Endometrial microvascular endothelial cells (primary cell): ENCODE data around the gene TSPAN32. TPM values are rescaled to one million over a fixed set of nuclear protein-coding genes. Genes with fewer than 3 reads are reported as not detected.

Source experiments
- in situ Hi-C: cut with HindIII; loops from 2 replicates; pipeline ENCODE4 v1.10.0; 2017; ENCODE audit warnings: low sequenced_read_pairs, low pct_unique_long_range_greater_than_20kb; ENCODE audit errors: inconsistent ontology term
- total RNA-seq: library from RNA; depleted of rRNA; stranded (reverse); fragments of >200 nt; gene quantifications from one replicate; pipeline ENCODE4 v1.2.3, GENCODE V29; 2015; ENCODE audit errors: inconsistent ontology term

The TSPAN32 gene
- total RNA-seq, 1 donor from 2014 or later = not detected

DNA sequence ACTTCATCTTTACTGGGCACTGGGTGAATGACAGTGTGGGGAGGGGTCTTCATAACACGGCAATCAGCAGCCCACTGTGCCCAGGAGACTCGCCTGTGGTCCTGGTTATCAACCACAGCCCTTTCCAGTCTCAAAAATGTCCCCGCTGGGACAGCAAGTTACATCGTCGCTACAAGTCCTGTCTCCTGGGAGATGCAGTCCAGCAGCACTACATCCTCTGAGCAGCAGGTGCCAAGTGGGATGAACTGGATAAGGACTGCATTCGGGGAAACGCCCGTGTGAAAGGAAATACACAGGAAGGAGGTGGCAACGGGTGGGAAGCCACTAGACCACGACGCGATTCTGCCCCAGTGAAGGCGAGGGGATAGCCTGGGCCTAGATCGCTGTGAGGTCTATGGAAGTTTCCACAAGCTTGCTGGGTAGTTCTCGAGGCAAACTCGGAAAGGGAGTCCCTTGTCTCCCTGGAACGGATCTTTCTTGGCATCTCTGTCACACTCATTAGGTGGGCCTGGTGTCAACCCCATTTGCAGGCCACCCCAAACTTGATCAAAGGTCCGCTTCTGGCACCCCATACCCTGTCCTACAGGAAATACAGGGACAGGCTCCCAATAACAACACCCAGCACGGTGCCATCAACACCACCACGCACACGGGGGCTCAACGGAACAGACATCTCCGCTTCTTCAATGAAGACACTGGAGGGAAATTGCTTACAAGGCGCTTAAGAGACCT is 35.8 kb upstream of the TSPAN32 start:
- in situ Hi-C loops = no loop called here

GRCh38 chr11:2266586-2267305 is 35.1 kb upstream of the TSPAN32 start:
- in situ Hi-C loops = no loop called here

DNA sequence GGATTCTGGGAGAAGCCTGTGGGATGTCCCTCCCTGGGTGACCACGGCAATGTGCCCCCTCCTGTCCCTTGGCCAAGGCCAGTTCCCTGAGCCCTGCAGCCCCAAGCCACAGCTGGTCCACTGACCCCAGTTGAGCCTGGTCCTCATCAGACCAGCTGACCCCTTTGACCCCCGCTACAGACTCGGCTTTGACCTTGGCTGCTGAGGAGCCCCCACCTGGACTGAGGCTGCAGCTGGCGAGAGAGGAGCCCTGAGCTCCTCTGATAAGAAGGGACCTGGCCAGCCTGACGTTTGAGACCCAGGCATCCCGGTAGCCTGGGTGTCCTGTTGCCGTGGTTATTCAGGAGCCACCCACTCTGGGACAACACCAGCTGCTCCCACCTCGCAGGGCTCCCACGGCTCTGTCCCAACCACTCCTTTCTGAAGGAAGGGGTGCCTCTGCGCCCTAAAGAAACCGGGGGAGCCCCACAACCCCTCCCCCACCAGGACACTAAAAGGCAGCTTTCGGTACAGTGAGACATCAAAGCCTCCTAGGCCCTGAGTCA is 34.4 kb upstream of the TSPAN32 start:
- in situ Hi-C loops = no loop called here

GRCh38 chr11:2267851-2268728 is 33.7 kb upstream of the TSPAN32 start:
- in situ Hi-C loops = no loop called here

GRCh38 chr11:2268729-2269600 is 32.8 kb upstream of the TSPAN32 start:
- in situ Hi-C loops = no loop called here

- in situ Hi-C loops = no loop called here
Measured at GRCh38 chr11:2269601-2270321, 32.1 kb upstream of the TSPAN32 start.

DNA sequence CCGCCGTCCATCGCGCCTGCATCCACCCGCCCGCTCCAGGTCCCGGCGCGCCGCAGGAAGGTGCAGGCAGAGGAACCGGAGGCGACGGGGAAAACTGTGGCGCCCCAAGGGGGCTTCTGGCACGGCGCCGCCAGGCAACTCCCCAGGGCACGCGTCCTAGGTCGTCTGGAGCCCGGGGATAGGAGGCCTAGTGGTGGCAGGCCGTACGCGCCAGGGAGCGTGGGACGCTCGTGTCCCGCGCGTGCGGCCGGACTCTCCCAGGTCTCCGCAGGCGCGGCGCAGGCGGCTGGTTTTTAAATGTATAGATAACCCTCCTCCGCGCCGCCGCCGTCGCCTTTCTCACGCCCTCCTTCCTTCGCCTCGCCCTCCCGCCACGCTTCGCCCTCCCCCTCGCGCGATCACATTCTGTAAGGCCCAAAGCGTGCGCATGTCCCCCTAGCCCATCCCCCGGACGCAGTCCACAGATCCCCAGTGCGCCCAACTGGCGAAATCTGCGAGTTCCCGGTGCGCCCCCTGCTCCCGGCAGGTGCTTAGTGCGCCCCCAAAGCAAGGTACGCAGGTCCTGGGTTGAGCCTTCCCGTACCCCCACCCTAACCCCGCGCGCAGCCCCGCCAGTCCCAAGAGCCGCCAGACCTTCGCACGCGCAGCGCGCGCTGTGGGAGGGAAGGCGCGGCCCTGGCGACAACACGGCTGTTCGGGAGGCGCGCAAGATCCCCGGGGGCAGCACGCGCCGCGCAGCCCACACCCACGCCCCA is 31.3 kb upstream of the TSPAN32 start, which contains the start of gene ASCL2:
ASCL2 (minus strand) TSS at position 267 of the 755 bp plus-strand sequence; CDS start at position 11, 256 bp downstream.
- in situ Hi-C loops = no loop called here

GRCh38 chr11:2271077-2271326 is 30.8 kb upstream of the TSPAN32 start:
- in situ Hi-C loops = no loop called here

DNA sequence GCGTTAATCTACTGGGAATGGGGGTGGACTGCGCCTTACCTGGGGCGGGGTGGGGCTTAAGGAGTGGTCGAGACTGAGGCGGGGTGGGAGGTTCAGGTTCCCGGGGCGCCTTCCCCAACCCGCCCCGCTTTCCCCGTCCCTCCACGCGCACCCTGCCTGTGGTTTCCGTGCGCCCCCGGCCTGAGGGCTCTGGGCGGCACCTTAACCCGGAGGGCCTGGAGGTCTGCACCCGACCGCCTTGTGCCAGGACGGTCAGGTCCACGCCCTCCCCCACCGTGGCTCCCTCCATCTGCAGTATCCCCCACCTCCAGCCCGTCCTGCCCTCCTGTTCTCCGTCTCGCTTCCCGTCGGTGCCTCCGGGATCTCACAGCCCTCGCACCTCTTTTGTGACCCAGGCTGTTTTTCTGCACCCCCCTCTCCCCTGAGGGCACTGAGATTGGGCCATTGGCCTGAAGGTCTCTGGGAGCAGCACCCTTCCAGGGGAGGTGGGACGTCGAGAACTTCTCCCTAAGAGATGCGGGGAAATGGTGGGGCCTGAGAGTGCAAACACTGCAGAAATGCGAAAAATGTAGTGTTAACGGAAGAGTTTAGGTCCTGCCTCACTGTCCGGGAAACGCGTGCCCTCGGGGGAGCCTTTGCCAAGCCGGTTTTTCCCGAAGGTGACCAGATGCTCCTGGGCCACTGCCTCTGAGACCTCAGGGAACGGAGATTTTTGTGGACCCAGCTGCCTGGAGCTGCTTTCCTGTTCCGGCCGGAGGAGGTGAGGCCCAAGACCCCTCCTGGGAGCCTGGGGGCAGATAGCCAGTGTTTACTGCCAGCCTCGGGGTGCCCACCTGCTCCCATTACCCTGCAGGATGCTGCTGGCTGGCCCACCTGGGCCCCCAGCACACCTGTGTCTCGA is 30.2 kb upstream of the TSPAN32 start:
- in situ Hi-C loops = no loop called here

DNA sequence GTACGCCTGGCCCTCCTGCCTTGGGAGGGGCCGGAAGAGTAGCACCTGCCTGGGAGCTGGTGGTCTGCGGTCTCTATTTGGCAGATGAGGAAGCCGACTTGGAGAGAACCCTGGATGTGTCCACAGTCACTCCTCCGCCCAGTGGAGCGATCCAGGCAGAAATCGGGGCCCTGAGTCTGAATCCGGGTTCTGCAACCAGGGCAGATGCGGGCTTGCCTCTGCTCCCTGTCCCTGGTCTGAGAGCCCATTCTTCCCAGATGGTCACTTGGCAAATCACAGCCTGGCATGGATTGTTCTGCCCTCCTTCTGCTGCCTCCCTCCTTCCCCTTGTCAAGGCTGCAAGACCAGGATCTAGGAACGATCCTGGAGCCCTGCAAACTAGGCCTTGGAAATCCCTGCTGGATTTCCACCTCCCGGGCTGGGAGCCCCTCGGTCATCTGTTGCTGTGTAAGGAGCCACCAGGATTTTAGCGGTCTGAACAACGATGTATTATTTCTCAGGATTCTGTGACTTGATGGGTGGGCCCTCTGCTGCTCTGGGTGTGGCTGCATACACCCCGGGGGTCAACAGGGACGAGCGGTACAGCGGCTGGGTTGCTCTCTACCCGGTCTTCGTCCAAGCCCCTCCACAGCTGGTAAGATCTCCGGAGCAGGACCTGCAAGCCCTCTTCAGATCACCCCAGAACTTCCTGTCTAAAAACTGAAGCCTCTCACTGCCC is 29.4 kb upstream of the TSPAN32 start:
- in situ Hi-C loops = no loop called here

- in situ Hi-C loops = no loop called here
Measured at GRCh38 chr11:2272946-2273280, 28.9 kb upstream of the TSPAN32 start.

- in situ Hi-C loops = no loop called here
Measured at GRCh38 chr11:2273311-2273710, 28.5 kb upstream of the TSPAN32 start.

DNA sequence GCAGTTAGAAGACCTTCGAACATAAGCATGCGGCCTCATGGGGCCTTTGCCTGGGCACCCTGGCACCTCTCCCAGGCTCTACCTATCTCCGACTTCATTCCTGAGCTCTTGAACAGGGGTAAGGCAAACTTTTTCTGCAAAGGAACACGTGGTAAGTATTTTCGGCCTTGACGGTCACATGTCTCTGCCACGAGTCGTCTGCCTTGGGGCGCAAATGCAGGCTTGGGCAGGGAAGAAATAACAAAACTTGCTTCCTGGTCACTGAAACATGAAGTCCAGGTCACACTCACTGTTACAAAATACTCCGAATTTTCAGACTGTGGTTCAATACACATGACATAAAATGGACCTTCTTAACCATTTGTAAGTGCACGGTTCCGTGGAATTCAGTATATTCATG is 28.0 kb upstream of the TSPAN32 start:
- in situ Hi-C loops = no loop called here

GRCh38 chr11:2275334-2276279 is 26.2 kb upstream of the TSPAN32 start:
- in situ Hi-C loops = no loop called here
